ENCODE results near the gene SIRPD. TPM values are rescaled to one million over a fixed set of nuclear protein-coding genes. Genes with fewer than 3 reads are reported as not detected.
A peak's percentile ranks its signal among the peaks of the same experiment; 100 is the strongest.

Gene SIRPD
- total and polyA plus RNA-seq, 2 of the 8 experiments (the other 6 are each of a cell fraction or from before 2014, with no cell fraction given): not detected

GRCh38 chr20:1494436-1494835, 63.1 kb downstream of the SIRPD start:
- Histone ChIP-seq H3K18ac (ENCODE audit: extremely low read depth, low read length) (no peak overlapping the region), H3K9ac (replicated peaks in 1 of 4; ENCODE audit: extremely low read depth in 1 of 4, low read depth in 3 of 4, low read length in 3 of 4) (no peak overlapping the region), H4K20me1 (replicated peaks in 1 of 2; ENCODE audit: control insufficient read depth in 1 of 2, insufficient read depth in 2 of 2, low read length in 2 of 2) (no peaks in the 10 kb centered on the region), H3K27ac (ENCODE audit: low read depth, low read length) (no peak overlapping the region), H3K79me1 (ENCODE audit: low read depth, low read length) (no peaks in the 10 kb centered on the region), H3K27me3 (replicated peaks in 1 of 4; ENCODE audit: control insufficient read depth in 3 of 4, extremely low read depth in 1 of 4, insufficient read depth in 3 of 4, low read length in 3 of 4) (peaks cover 0 to 4% (median 1%) of the 10 kb centered on the region in 4 experiments; a peak in 2 of 7 replicates), H3K14ac (ENCODE audit: insufficient read length) (no peak overlapping the region), H3K23me2 (ENCODE audit: low read depth, low read length) (no peaks in the 10 kb centered on the region), H3K4me2 (ENCODE audit: insufficient read depth in 1 of 2, low read depth in 2 of 2, low read length in 2 of 2) (no peak overlapping the region), H3K79me2 (ENCODE audit: control insufficient read depth in 1 of 2, insufficient read depth in 2 of 2, low read length in 2 of 2) (no peaks in the 10 kb centered on the region), H4K91ac (replicated peaks; ENCODE audit: insufficient read length, low read length) (no peak overlapping the region), H4K5ac (ENCODE audit: insufficient read length, low read depth, low read length) (no peak overlapping the region), H2BK20ac (ENCODE audit: low read length) (no peak overlapping the region), H3K23ac (ENCODE audit: insufficient read length) (no peak overlapping the region), H2AK5ac (ENCODE audit: low read depth, low read length) (no peak overlapping the region), H4K8ac (ENCODE audit: extremely low read depth, insufficient read depth, low read length) (no peak overlapping the region), H2BK12ac (ENCODE audit: low read depth, low read length) (no peak overlapping the region), H3K4ac (replicated peaks; ENCODE audit: insufficient read length, low read depth, low read length) (no peak overlapping the region), H2AFZ (ENCODE audit: low read length) (0 out of 2 replicates have a peak overlapping the region, but pooled peaks have one; percentile 7), H3K4me3 (ENCODE audit: extremely low read depth in 1 of 4, insufficient read depth in 2 of 4, low read depth in 3 of 4, low read length in 4 of 4) (no peak overlapping the region), H3K4me1 (replicated peaks in 1 of 4; ENCODE audit: control insufficient read depth in 3 of 4, insufficient read depth in 4 of 4, low read length in 3 of 4) (no peaks in the 10 kb centered on the region; a peak in 1 of 7 replicates), H2BK5ac (ENCODE audit: low read depth, low read length) (no peak overlapping the region), H3K56ac (replicated peaks; ENCODE audit: insufficient read length, low read depth, low read length) (no peak overlapping the region), H2BK120ac (replicated peaks; ENCODE audit: low read depth, low read length) (no peak overlapping the region), H3K36me3 (ENCODE audit: control insufficient read depth in 2 of 4, insufficient read depth in 4 of 4, low read length in 3 of 4) (no peaks in the 10 kb centered on the region), H2BK15ac (ENCODE audit: low read length) (no peak overlapping the region), H3K9me3 (ENCODE audit: insufficient read depth in 2 of 2, low read depth in 1 of 2, low read length in 1 of 2) (no peaks in the 10 kb centered on the region)
- FAIRE-seq: no peak
- WGBS, 2 experiments (ENCODE audit: extremely low coverage in 1 of 2, insufficient coverage in 1 of 2, insufficient read length in 1 of 2, insufficient replicate concordance in 2 of 2, low coverage in 1 of 2, low lambda C conversion rate in 2 of 2, missing lambda C conversion rate in 1 of 2): 65% methylated on average over 3 of the region's 3 CpGs; no CpG with 5 or more reads in 1 of the 2 experiments
- ChIA-PET CTCF (ENCODE audit: partially characterized antibody) (interaction anchor here (1.8 to 4.5 kb wide), 2 partner anchors 9 to 12 kb away, joined by 6 to 31 read pairs; no protein-coding TSS in a partner anchor), POLR2A (ENCODE audit: partially characterized antibody) (no interaction called here)
- no peak for DNase-seq (ENCODE audit: low read depth in 1 of 2, low spot score in 2 of 2)
- TF ChIP-seq SIN3A (conservative IDR thresholded peaks at IDR 0.05 in 1 of 2, IDR thresholded peaks at IDR 0.05 in 1 of 2; ENCODE audit: low read depth in 1 of 2, low read length in 2 of 2) (no peak), E2F6 (IDR thresholded peaks at IDR 0.05) (no peak), HDAC6 (IDR thresholded peaks at IDR 0.05; ENCODE audit: low read depth, low read length) (no peak), CHD1 (IDR thresholded peaks at IDR 0.05; ENCODE audit: low read depth, low read length) (no peak), RBBP5 (IDR thresholded peaks at IDR 0.05; ENCODE audit: borderline replicate concordance, low read depth, low read length) (no peak), SIX5 (IDR thresholded peaks at IDR 0.05; ENCODE audit: low read depth, low read length) (no peak), SP4 (IDR thresholded peaks at IDR 0.05; ENCODE audit: low read length) (no peak)

Measured in H1 (cell line).